ENCODE data around the gene SYTL2.

Gene SYTL2

DNA sequence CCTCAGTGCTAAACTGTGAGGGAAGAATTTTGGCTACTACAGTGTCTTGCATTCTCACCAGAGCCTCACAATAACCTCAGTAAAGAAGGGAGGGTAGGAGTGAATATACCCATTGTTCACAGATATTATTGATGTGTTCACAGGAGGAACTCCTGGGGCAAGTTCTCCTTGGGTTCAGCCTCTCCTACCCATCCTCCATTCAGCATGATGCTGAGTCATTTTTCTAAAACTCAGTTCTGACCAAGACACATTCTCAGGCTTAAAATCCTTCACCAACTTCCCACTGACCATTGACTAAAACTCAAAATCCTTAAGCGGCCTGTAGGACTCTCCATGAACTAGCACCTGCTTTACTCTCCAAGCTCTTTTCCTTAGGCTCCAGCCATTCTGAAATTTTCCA lies 48.7 kb downstream of the SYTL2 start:
- DNase-seq = no peak

DNA sequence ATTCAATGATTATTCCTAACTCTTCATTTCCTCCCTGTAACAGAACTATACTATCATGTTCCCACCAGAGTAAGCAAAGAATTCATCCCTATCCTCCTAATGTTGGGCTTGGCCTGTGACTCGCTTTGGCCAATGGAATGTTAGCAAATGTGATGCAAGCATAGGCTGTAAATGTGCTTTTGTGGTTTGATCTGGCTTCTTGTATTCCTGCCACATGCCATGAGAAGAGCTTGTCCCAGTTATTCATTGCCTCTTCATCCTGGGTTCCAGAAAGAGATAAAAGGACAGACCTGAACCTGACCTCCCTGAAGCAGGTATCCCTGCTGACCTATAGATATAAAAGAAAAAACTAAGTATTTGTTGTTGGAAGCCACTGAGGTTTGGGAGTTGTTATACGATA lies 51.0 kb downstream of the SYTL2 start:
- DNase-seq = no peak

GRCh38 chr11:85758480-85759039 lies 52.4 kb downstream of the SYTL2 start:
- DNase-seq = no peak

- no peak for DNase-seq
These were observed 52.9 kb downstream of the SYTL2 start for GRCh38 chr11:85758026-85758425.

- DNase-seq = no peak
These were observed 54.3 kb downstream of the SYTL2 start for GRCh38 chr11:85756401-85757200.

GRCh38 chr11:85755701-85756100 lies 55.2 kb downstream of the SYTL2 start:
- DNase-seq = no peak

DNA sequence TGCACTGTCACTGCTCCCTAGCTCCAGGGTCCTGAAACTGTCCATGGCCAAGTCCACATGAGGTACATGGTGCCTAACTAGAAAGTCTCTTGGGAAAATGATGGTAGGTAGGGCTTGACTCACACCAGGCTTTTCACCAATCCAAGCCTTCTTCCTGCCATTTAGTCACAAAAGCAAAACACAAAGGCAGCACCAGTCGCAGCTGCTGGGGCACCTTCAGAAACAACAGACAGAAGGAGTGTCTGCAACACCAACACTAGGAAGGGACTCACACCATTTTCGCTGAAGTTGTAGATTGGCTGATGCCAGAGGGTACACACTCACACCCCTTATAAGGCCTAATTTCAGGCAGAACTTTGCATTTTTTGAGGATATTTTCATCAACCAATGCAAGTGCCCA lies 55.7 kb downstream of the SYTL2 start:
- DNase-seq = no peak

GRCh38 chr11:85752890-85753581 lies 57.9 kb downstream of the SYTL2 start:
- DNase-seq = no peak

DNA sequence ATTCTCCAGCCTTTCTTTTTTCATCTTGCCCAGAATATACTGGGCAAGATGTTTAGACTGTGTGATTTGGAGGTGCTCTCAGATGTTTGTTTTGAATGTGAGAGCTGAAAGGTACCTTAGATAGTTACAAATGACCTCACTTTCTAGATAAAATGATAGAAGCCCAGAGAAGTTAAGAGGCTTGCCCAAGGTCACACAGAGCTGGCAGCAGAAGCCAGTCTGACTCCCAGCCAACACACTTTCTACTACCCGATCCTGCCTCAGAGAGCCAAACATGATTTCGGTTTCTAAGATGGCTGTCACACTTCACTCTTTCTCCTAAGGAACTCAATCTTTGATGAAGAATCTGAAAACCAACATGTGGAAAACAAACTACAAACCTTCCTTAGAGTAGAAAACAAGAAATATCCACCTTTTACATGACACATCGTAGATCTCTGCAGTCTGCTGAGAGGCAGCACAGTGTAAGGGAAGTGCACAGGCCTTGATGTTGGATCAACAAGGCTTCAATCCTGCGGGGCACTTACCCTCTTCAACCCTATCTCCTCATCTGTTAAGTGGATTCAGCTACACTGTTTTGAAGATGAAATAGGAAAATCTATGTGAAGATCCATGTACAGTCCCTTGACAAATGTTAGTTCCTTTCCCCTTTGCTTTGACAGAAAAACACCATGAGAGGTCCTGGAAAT lies 58.6 kb downstream of the SYTL2 start:
- no peak for DNase-seq

DNA sequence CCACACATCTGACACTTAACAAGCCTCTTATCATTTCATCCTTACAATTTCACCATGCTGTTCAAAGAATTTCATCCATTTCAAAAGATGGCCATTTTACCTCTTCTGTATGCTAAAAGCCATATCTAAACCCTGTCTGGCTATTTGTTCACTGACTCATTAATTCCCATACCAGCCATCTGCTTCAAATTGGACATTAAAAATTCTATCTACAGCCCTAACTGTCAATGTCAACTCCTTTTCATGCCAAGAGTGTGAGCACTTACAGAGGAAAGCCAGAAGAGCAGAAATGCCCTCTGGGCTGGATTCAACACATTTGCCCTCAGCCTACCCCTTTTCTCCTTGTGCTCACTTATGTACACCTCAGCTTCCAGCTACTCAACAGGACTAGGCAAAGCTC lies 59.2 kb downstream of the SYTL2 start:
- no peak for DNase-seq

- DNase-seq = no peak
These were observed 60.3 kb downstream of the SYTL2 start for GRCh38 chr11:85750646-85751045.

- DNase-seq = no peak
These were observed 61.1 kb downstream of the SYTL2 start for GRCh38 chr11:85749884-85750283.

DNA sequence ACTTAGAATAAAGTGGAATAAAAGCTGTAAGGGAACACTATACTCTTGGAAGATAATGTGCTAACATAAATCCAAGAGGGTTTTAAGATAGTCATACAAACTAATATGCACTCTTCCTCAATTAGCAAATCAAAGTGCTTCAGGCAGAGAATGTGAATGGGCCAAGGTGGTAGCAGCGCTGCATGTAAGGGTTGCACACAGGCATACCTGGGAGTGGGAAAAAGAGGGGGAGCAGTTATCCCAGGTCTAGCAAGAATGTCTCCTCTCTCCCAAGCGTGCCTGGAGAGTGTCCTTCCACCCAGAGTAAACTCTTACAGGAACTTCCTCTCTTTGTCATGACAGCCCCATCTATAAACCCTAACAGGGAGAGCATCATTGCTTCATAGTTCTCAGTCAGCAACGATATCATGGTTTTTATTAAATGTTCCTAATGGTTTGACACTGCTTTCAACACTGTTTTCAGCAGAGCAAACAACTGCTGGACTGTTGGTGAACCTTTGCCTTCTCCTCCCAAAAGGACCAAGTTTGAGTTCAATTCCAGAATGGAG lies 61.6 kb downstream of the SYTL2 start:
- DNase-seq = no peak

DNA sequence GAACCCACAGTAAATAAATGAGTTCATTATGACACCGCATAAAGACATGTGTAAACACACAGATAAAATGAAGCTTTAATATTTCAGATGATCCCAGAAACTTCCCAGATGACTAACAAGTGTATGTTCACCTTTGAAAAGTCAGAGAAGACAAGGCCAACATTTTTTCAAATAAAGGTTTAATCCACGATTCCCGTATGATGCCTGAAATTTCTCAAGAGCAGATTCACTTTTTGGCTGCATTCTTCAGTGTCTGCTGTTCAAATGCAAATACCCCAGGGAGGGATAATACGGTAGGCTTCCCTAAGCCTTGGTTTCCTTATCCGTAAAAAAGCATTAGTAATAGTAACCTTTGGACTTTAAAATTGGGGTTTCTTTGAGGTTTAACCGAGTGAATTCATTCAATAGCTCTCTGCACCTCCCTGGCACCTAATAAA lies 62.5 kb downstream of the SYTL2 start:
- DNase-seq = no peak

DNA sequence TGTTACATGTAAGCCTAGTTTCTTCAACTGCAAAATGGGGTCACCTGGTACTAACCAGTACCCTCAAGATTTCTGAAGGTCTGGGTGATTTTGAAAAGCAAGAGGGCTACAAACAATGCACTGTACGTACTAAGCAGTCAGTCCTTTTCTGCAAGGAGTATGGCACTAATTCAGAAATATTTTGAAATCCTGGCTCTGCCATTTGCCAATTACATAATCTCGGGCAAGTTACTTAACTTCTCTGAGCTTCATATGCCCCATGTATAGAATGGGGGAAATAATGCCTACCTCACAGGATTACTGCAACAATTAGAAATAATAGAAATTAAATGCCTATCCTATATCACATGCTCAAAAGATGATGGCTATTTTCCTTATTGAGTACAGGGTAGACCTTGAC lies 64.3 kb downstream of the SYTL2 start:
- no peak for DNase-seq

DNA sequence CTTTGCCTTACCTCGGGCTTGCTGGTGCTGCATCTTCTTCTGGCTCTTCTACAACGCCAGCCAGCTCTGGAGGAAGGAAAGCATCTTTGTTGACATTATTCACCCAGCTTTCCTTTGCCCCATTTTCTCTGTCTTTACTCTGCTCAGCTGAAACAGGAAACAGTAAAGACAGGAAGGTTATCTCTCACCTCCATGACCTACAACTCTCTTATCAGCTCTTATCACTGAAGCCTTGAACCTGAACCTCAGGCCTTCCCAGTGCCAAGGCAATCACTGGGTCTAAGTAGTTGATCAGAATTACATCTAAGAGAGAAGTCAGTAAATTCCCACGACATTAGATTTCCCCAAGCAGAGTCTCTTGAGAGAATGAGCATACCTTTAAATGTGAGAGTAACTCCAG lies 65.3 kb downstream of the SYTL2 start:
- DNase-seq = no peak

- no peak for DNase-seq
These were observed 68.1 kb downstream of the SYTL2 start for GRCh38 chr11:85742873-85743275.

DNA sequence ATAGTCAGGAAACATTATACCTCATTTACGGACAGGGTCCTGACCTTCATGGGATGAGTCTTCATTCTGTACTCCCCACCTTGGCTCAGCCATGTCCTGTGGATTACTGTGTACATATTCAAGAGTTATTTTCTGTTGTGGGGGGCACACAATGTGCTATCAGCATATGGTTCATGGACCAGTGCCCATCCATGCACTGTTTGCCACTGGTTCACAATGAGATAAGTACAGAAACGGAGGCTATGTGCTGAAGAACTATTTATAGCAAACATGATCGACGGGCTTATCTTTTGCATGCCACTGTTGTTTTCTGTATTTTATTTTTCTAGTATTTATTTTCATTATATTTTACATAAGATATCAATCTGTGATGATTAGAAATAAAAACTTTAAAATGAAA lies 68.6 kb downstream of the SYTL2 start:
- DNase-seq = no peak

GRCh38 chr11:85740481-85741400 lies 70.2 kb downstream of the SYTL2 start:
- DNase-seq = no peak

DNA sequence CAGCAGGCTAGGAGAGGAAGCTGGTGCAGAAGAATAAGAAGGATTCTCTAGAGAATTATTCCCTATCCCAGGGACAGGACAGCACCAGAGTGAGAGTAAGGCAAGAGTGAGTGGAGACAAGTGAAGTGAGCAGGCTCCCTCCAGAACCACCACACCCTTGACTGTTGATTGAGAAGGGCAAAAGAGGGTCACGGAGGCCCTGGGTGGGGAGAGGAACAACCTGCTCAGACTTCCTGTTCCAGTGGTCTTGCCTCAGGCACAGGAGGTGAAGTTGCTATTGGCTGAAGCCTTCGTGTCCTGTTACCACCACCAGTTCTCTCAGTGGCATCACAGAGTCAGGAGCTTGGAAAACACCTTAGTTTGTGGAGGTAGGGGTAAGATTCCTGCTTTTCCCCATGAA lies 73.2 kb downstream of the SYTL2 start:
- DNase-seq = no peak

GRCh38 chr11:85735876-85736460 lies 75.0 kb downstream of the SYTL2 start:
- DNase-seq = no peak

GRCh38 chr11:85732965-85733364 lies 78.0 kb downstream of the SYTL2 start:
- DNase-seq = no peak

Data from right forelimb (tissue), 1 donor.